ENCODE data around the gene PANX1. TPM values are rescaled to one million over a fixed set of nuclear protein-coding genes. Genes with fewer than 3 reads are reported as not detected.

PANX1 gene
- total RNA-seq, 2 experiments from 2014 or later = 4.8 to 4.9 TPM

DNA sequence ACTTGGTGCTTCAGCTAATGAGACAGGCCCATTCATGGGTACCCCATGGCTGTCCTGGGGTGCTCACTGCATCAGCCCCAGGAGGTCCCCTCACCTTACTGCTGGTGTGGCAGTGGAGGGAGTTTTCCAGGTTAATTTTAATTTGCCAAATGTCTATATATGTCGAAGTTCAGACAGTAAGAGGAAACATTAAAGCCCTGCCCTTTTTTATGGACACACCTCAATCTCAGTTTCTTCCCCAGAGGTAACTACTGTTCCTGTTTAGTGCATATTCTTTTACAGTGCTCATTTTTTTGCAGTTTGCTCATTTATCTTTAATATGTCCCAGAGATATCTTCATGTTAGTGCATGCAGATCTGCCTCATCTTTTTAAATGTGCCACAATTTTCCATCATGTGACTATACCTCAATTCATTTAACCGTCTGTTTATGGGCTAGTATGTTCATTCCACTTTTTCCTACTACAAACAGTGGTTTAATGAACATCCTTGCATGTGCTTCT is 11.6 kb downstream of the PANX1 start:
- H3K27me3 Mint-ChIP-seq = no peaks in the 10 kb centered on the region
- no peak for ATAC-seq (ENCODE audit: poor library complexity)
- Histone ChIP-seq H3K9me3 (ENCODE audit: control insufficient read depth in 1 of 2, insufficient read depth in 1 of 2, low read length in 2 of 2) (peaks cover 0 to 11% of the 10 kb centered on the region in 2 experiments), H3K27ac (ENCODE audit: low read depth in 1 of 2, low read length in 2 of 2) (no peak overlapping the region), H3K4me1 (ENCODE audit: insufficient read depth, low read length) (peaks cover 10% of the 10 kb centered on the region), H3K27me3 (ENCODE audit: control insufficient read depth in 1 of 2, insufficient read depth in 2 of 2, low read length in 2 of 2) (no peaks in the 10 kb centered on the region), H3K4me3 (ENCODE audit: low read length) (no peak overlapping the region), H3K36me3 (ENCODE audit: insufficient read depth, low read length) (no peaks in the 10 kb centered on the region)
- peaks cover 68% of the 10 kb centered on the region for H3K4me1 Mint-ChIP-seq (ENCODE audit: low read depth)
- ChIA-PET POLR2A (interaction anchor here (1.4 kb wide), 1 partner anchor 12 kb away, joined by 5 read pairs; the partner anchor contains the start of gene PANX1), CTCF (no interaction called here)
- TF ChIP-seq, protein P1, sequence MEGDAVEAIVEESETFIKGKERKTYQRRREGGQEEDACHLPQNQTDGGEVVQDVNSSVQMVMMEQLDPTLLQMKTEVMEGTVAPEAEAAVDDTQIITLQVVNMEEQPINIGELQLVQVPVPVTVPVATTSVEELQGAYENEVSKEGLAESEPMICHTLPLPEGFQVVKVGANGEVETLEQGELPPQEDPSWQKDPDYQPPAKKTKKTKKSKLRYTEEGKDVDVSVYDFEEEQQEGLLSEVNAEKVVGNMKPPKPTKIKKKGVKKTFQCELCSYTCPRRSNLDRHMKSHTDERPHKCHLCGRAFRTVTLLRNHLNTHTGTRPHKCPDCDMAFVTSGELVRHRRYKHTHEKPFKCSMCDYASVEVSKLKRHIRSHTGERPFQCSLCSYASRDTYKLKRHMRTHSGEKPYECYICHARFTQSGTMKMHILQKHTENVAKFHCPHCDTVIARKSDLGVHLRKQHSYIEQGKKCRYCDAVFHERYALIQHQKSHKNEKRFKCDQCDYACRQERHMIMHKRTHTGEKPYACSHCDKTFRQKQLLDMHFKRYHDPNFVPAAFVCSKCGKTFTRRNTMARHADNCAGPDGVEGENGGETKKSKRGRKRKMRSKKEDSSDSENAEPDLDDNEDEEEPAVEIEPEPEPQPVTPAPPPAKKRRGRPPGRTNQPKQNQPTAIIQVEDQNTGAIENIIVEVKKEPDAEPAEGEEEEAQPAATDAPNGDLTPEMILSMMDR (IDR thresholded peaks at IDR 0.05) = no peak
- no peaks in the 10 kb centered on the region for H3K36me3 Mint-ChIP-seq (ENCODE audit: low read depth)
- no peak for DNase-seq
- peaks cover 2% of the 10 kb centered on the region for H3K9me3 Mint-ChIP-seq
- H3K4me3 Mint-ChIP-seq = no peak overlapping the region
- no peak overlapping the region for H3K27ac Mint-ChIP-seq
- intact Hi-C loops (cut with DNase I, micrococcal nuclease) = no loop called here

DNA sequence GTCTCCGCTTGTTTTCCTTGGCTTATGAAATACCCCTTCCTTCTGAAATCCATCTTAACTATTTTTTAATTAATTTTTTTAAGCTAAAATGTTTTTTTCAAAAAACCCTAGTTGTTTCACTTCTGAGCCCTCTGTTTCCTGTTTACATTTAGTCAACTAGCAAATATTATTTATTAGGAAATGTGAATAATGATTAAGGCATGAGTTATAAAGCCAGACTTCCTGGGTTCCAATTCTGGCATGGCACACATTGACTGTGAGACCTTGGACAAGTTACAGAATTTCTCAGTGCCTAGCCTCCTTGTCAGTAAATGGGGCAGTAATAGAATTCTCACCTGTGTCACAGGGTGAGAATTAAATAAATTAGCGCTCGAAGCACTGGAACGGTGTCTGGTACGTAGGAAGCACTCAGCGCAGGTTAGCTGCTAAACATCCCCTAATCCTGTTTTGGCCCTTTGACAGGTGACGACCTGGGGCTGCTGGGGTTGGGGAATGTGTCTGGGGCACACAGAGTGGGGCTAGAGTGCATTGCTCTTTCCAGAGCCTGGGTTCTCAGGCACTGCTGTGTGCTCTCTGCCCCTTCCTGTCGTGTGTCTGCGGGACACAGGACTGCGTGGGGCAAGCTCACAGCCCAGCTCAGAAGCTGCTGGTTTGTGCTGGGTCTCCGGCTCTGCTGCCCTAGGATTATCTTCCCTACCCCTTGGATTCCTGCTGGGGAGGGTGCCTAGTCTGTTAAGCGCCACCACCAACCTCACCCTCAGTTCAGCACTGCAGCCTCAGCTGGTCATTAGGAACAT is 13.1 kb downstream of the PANX1 start:
- H3K9me3 ChIP-seq (ENCODE audit: control insufficient read depth in 1 of 2, insufficient read depth in 1 of 2, low read length in 2 of 2) = peaks cover 0 to 7% of the 10 kb centered on the region in 2 experiments
- ChIA-PET CTCF (no interaction called here), POLR2A (no interaction called here)
- H3K27me3 Mint-ChIP-seq = no peaks in the 10 kb centered on the region
- ATAC-seq (ENCODE audit: poor library complexity) (no peak), DNase-seq (no peak)
- no peaks in the 10 kb centered on the region for H3K36me3 ChIP-seq (ENCODE audit: insufficient read depth, low read length)
- no peaks in the 10 kb centered on the region for H3K36me3 Mint-ChIP-seq (ENCODE audit: low read depth)
- no peaks in the 10 kb centered on the region for H3K27me3 ChIP-seq (ENCODE audit: control insufficient read depth in 1 of 2, insufficient read depth in 2 of 2, low read length in 2 of 2)
- peaks cover 69% of the 10 kb centered on the region for H3K4me1 Mint-ChIP-seq (ENCODE audit: low read depth)
- no peak overlapping the region for H3K27ac Mint-ChIP-seq
- no peak overlapping the region for H3K4me3 Mint-ChIP-seq
- H3K9me3 Mint-ChIP-seq = peaks cover 1% of the 10 kb centered on the region
- no peak overlapping the region for H3K4me3 ChIP-seq (ENCODE audit: low read length)
- intact Hi-C loops (cut with DNase I, micrococcal nuclease) = no loop called here
- TF ChIP-seq, protein P1 (IDR thresholded peaks at IDR 0.05) = no peak
- peaks cover 8% of the 10 kb centered on the region for H3K4me1 ChIP-seq (ENCODE audit: insufficient read depth, low read length)
- no peak overlapping the region for H3K27ac ChIP-seq (ENCODE audit: low read depth in 1 of 2, low read length in 2 of 2)

DNA sequence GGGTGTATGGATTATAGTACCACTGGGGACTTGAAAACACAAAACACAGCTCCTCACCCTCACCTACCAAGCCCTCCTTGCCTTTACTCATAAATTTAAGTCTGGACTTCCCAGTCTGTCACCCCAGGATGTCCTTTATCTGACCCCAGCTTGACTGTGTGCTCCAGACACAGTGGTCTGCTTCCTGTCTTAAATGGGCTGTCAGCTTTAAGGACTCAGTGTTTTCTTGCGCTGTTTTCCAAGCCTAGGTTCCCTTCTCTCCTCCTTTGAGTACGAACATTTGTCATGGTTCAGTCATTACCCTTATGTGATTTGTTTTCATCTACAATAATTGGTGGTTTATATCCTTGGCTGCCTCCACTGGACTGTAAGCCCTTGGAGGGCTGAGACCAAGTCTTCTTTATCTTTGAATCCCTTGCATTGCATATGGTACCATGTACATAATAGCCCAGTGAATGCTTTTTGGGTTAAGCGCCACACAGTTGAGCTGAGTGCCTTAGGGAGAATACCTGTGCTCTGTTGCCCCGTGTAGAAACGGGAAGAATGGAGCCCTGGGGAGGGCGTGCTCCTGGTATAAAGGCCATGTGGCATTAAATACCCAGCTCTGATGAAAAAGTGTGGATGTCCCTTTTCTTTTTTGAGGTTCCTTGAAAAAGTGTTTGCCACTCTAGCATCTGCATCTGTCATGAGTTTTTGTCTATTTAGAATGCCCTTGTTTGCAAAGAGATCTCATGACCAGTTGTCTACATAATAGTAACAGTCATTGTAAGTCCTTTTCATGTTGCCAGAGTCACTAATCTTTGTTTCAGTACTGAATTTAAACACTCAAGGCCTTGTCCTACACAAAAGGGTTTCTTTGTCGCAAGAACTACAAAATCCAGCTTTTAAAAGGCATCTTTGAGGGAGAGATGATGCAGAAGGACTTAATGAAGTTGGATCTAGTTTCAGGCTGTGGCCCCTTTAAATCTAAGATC is 14.0 kb downstream of the PANX1 start:
- DNase-seq (no peak), ATAC-seq (ENCODE audit: poor library complexity) (no peak)
- no peak overlapping the region for H3K4me3 Mint-ChIP-seq
- Histone ChIP-seq H3K4me1 (ENCODE audit: insufficient read depth, low read length) (peaks cover 8% of the 10 kb centered on the region), H3K27me3 (ENCODE audit: control insufficient read depth in 1 of 2, insufficient read depth in 2 of 2, low read length in 2 of 2) (no peaks in the 10 kb centered on the region), H3K36me3 (ENCODE audit: insufficient read depth, low read length) (no peaks in the 10 kb centered on the region), H3K4me3 (ENCODE audit: low read length) (no peak overlapping the region), H3K9me3 (ENCODE audit: control insufficient read depth in 1 of 2, insufficient read depth in 1 of 2, low read length in 2 of 2) (no peaks in the 10 kb centered on the region), H3K27ac (ENCODE audit: low read depth in 1 of 2, low read length in 2 of 2) (no peak overlapping the region)
- TF ChIP-seq, protein P1 (IDR thresholded peaks at IDR 0.05) = no peak
- no peaks in the 10 kb centered on the region for H3K36me3 Mint-ChIP-seq (ENCODE audit: low read depth)
- ChIA-PET POLR2A (no interaction called here), CTCF (no interaction called here)
- intact Hi-C loops (cut with DNase I, micrococcal nuclease) = no loop called here
- no peaks in the 10 kb centered on the region for H3K9me3 Mint-ChIP-seq
- H3K4me1 Mint-ChIP-seq (ENCODE audit: low read depth) = peaks cover 75% of the 10 kb centered on the region
- no peak overlapping the region for H3K27ac Mint-ChIP-seq
- H3K27me3 Mint-ChIP-seq = no peaks in the 10 kb centered on the region

Data from CD4-positive, alpha-beta T cell (primary cell).